HG02623 (cell line): ENCODE data around the gene TRA2A.
"Not testable (repeated sequence)": the region's sequence is repeated elsewhere in the genome, so short reads cannot be mapped to it uniquely, and the experiment has no call there.

ENCODE experiments used
- ATAC-seq: cut with Tn5 transposase; IDR thresholded peaks from one replicate; pipeline ENCODE4 v1.9.1; 2021; ENCODE audit warnings: moderate library complexity; ENCODE audit not compliant: unreplicated experiment

The TRA2A gene

GRCh38 chr7:23531794-23532489, at the start of gene TRA2A:
Gene TRA2A, minus strand, starts transcription at chr7:23531981. Its CDS starts 157 bp downstream, at chr7:23531824.
- ATAC-seq = peak; percentile 87

- peak; percentile 74 for ATAC-seq
Observed at GRCh38 chr7:23570592-23571200, 38.9 kb upstream of the TRA2A start.

GRCh38 chr7:23558303-23558702, 26.5 kb upstream of the TRA2A start:
- ATAC-seq = no peak

- ATAC-seq = no peak
Observed at GRCh38 chr7:23547662-23548061, 15.9 kb upstream of the TRA2A start.

GRCh38 chr7:23546897-23547572, 15.3 kb upstream of the TRA2A start:
- peak; percentile 60 for ATAC-seq

- ATAC-seq = no peak
Observed at GRCh38 chr7:23545493-23545892, 13.7 kb upstream of the TRA2A start.

GRCh38 chr7:23544913-23545354, 13.2 kb upstream of the TRA2A start:
- ATAC-seq = peak; percentile 67

GRCh38 chr7:23542752-23543151, 11.0 kb upstream of the TRA2A start:
- ATAC-seq = no peak

GRCh38 chr7:23539494-23539907, 7.7 kb upstream of the TRA2A start:
- ATAC-seq = peak; percentile 64

- no peak for ATAC-seq
Observed at GRCh38 chr7:23538301-23538700, 6.5 kb upstream of the TRA2A start.

- ATAC-seq = no peak
Observed at GRCh38 chr7:23533238-23533604, 1.4 kb upstream of the TRA2A start.

- no peak for ATAC-seq
Observed at GRCh38 chr7:23532490-23533237, 883 bp upstream of the TRA2A start.

GRCh38 chr7:23531050-23531793, 559 bp downstream of the TRA2A start:
- ATAC-seq = peak; percentile 25

- no peak for ATAC-seq
Observed at GRCh38 chr7:23530405-23530804, 1.4 kb downstream of the TRA2A start.

- no peak for ATAC-seq
Observed at GRCh38 chr7:23529262-23529859, 2.4 kb downstream of the TRA2A start.

- ATAC-seq = not testable (repeated sequence)
Observed at GRCh38 chr7:23525611-23526010, 6.2 kb downstream of the TRA2A start.

- no peak for ATAC-seq
Observed at GRCh38 chr7:23524473-23524872, 7.3 kb downstream of the TRA2A start.

- no peak for ATAC-seq
Observed at GRCh38 chr7:23523486-23524075, 8.2 kb downstream of the TRA2A start.

GRCh38 chr7:23520582-23520981, 11.2 kb downstream of the TRA2A start:
- no peak for ATAC-seq

GRCh38 chr7:23514755-23515154, 17.0 kb downstream of the TRA2A start:
- no peak for ATAC-seq
